SK-N-SH treated with all-trans-retinoic acid at 6 μM for 48 hours (cell line): Measurements from ENCODE around the gene ADARB2.

Experiments used
- BACH2 ChIP-seq: fragments of 250-450 bp; sonication (Bioruptor Pico); IDR thresholded peaks from 2 replicates; pipeline ENCODE4 v1.9.0; 2021; ENCODE audit warnings: mild to moderate bottlenecking, borderline replicate concordance
- CSRNP3 ChIP-seq: fragments of 250-450 bp; sonication (Bioruptor Pico); IDR thresholded peaks from 2 replicates; pipeline ENCODE4 v1.5.1; 2021; ENCODE audit warnings: mild to moderate bottlenecking, moderate library complexity
- GLIS3 ChIP-seq: fragments of 250-450 bp; sonication (Bioruptor Pico); IDR thresholded peaks from 2 replicates; pipeline ENCODE4 v1.5.0; 2020; ENCODE audit warnings: mild to moderate bottlenecking, moderate library complexity
- OSR1 ChIP-seq: fragments of 250-450 bp; sonication (Bioruptor Pico); IDR thresholded peaks from 2 replicates; pipeline ENCODE4 v1.8.0; 2022; ENCODE audit warnings: moderate library complexity, mild to moderate bottlenecking, inconsistent platforms
- PATZ1 ChIP-seq: fragments of 250-450 bp; sonication (Bioruptor Pico); IDR thresholded peaks from 2 replicates; pipeline ENCODE4 v1.8.0; 2020; ENCODE audit warnings: mild to moderate bottlenecking, moderate library complexity, borderline replicate concordance
- PPARA ChIP-seq: fragments of 250-450 bp; sonication (Bioruptor Pico); IDR thresholded peaks from 2 replicates; pipeline ENCODE4 v1.5.0; 2020; ENCODE audit warnings: mild to moderate bottlenecking, borderline replicate concordance
- TOX ChIP-seq: fragments of 250-450 bp; sonication (Bioruptor Pico); IDR thresholded peaks from 2 replicates; pipeline ENCODE4 v1.8.0; 2021; ENCODE audit warnings: mild to moderate bottlenecking, moderate library complexity, borderline replicate concordance
- ZC3H10 ChIP-seq: fragments of 250-450 bp; sonication (Bioruptor Pico); IDR thresholded peaks from 2 replicates; pipeline ENCODE4 v1.5.1; 2021; ENCODE audit warnings: mild to moderate bottlenecking, moderate library complexity
- ZFP3 ChIP-seq: fragments of 250-450 bp; sonication (Bioruptor Pico); IDR thresholded peaks from 2 replicates; pipeline ENCODE4 v1.5.0; 2020; ENCODE audit warnings: mild to moderate bottlenecking, moderate library complexity
- ZFP30 ChIP-seq: fragments of 450-650 bp; formaldehyde crosslinking; IDR thresholded peaks from 2 replicates; pipeline ENCODE4 v1.5.0; 2022; ENCODE audit warnings: mild to moderate bottlenecking, moderate library complexity
- ZNF70 ChIP-seq: fragments of 450-650 bp; formaldehyde crosslinking; IDR thresholded peaks from 2 replicates; pipeline ENCODE4 v1.5.0; 2020; ENCODE audit warnings: mild to moderate bottlenecking, moderate library complexity
- ZNF8 ChIP-seq: fragments of 450-650 bp; formaldehyde crosslinking; IDR thresholded peaks from 2 replicates; pipeline ENCODE4 v1.5.0; 2020; ENCODE audit warnings: mild to moderate bottlenecking, moderate library complexity
- TF ChIP-seq, protein P1 (sequence below): fragments of 250-450 bp; sonication (Bioruptor Pico); IDR thresholded peaks from 2 replicates; pipeline ENCODE4 v1.8.0; 2021; ENCODE audit warnings: low read depth, mild to moderate bottlenecking, moderate library complexity, borderline replicate concordance
- TF ChIP-seq, protein P2 (sequence below): fragments of 250-450 bp; sonication (Bioruptor Pico); IDR thresholded peaks from 2 replicates; pipeline ENCODE4 v1.5.1; 2020; ENCODE audit warnings: low read depth, mild to moderate bottlenecking, moderate library complexity

GRCh38 chr10:1683649-1684048, 53.7 kb downstream of the ADARB2 start:
- TF ChIP-seq ZNF70 (CRISPR knock-in tag), result no peak
- TF ChIP-seq, protein P1, sequence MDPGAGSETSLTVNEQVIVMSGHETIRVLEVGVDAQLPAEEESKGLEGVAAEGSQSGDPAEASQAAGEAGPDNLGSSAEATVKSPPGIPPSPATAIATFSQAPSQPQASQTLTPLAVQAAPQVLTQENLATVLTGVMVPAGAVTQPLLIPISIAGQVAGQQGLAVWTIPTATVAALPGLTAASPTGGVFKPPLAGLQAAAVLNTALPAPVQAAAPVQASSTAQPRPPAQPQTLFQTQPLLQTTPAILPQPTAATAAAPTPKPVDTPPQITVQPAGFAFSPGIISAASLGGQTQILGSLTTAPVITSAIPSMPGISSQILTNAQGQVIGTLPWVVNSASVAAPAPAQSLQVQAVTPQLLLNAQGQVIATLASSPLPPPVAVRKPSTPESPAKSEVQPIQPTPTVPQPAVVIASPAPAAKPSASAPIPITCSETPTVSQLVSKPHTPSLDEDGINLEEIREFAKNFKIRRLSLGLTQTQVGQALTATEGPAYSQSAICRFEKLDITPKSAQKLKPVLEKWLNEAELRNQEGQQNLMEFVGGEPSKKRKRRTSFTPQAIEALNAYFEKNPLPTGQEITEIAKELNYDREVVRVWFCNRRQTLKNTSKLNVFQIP (CRISPR knock-in tag), result no peak
- no peak for TF ChIP-seq PATZ1 (CRISPR knock-in tag)
- no peak for TF ChIP-seq TOX
- no peak for TF ChIP-seq ZFP3
- TF ChIP-seq ZFP30 (CRISPR knock-in tag), result no peak
- no peak for TF ChIP-seq GLIS3 (CRISPR knock-in tag)
- TF ChIP-seq, protein P2, sequence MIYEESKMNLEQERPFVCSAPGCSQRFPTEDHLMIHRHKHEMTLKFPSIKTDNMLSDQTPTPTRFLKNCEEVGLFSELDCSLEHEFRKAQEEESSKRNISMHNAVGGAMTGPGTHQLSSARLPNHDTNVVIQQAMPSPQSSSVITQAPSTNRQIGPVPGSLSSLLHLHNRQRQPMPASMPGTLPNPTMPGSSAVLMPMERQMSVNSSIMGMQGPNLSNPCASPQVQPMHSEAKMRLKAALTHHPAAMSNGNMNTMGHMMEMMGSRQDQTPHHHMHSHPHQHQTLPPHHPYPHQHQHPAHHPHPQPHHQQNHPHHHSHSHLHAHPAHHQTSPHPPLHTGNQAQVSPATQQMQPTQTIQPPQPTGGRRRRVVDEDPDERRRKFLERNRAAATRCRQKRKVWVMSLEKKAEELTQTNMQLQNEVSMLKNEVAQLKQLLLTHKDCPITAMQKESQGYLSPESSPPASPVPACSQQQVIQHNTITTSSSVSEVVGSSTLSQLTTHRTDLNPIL (CRISPR knock-in tag), result no peak
- TF ChIP-seq CSRNP3 (CRISPR knock-in tag), result no peak
- TF ChIP-seq ZC3H10 (CRISPR knock-in tag), result no peak
- TF ChIP-seq ZNF8 (CRISPR knock-in tag), result no peak
- no peak for TF ChIP-seq BACH2 (CRISPR knock-in tag)
- no peak for TF ChIP-seq OSR1 (CRISPR knock-in tag)
- no peak for TF ChIP-seq PPARA (CRISPR knock-in tag)
